ENCODE data around the gene ACAD11.
A peak's percentile ranks its signal among the peaks of the same experiment; 100 is the strongest.

The ACAD11 gene

DNA sequence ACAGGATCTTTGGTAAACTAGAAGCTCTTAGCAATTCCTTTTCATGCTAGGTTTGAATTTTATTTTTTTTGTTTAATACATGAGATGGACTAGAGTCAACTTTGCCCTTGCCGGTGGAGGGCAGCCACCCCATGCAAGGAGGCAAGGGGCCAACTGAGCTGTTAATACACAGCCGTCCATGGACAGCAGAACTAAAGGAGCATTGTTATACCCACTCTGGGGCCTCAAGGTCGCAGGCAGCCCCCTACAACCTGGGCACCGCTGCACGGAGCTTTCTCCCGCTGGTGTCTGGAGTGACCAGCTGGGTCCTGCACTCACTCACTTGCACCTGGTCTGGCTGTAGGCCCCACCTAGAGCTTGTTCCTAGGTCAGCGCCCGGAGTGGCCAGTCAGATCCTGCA, 110.4 kb downstream of the ACAD11 start:
- no peak overlapping the region for H3K4me3 ChIP-seq (replicated peaks; ENCODE audit: low read depth, low read length)
- DNase-seq (ENCODE audit: low read depth), result no peak
- no peak for TF ChIP-seq CTCF (IDR thresholded peaks at IDR 0.05; ENCODE audit: low read length, missing control alignments)

DNA sequence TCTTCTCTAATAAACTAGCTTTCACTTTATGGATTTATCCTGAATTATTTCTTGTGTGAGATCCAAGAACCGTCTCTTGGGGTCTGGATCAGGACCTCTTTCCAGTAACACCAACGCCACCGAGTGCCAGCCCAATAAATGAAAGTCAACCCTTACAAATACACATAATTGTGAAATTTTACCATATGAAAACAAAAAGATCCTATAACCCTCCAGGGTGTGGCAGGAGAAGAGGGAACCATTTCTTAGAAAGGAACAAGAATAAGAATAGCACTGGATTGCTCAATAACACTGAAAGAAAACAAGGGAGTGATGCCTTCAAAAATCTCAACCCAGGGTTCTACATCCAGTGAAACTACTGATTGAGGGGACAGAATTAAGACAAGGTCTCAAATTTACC, 114.1 kb downstream of the ACAD11 start:
- DNase-seq (ENCODE audit: low read depth), result no peak
- no peak for TF ChIP-seq CTCF (IDR thresholded peaks at IDR 0.05; ENCODE audit: low read length, missing control alignments)
- no peak overlapping the region for H3K4me3 ChIP-seq (replicated peaks; ENCODE audit: low read depth, low read length)

- H3K4me3 ChIP-seq (replicated peaks; ENCODE audit: low read depth, low read length), result no peak overlapping the region
- no peak for TF ChIP-seq CTCF (IDR thresholded peaks at IDR 0.05; ENCODE audit: low read length, missing control alignments)
- DNase-seq (ENCODE audit: low read depth), result no peak
These were observed 115.5 kb downstream of the ACAD11 start for GRCh38 chr3:132544130-132544529.

GRCh38 chr3:132543011-132543739, 116.4 kb downstream of the ACAD11 start:
- no peak for TF ChIP-seq CTCF (IDR thresholded peaks at IDR 0.05; ENCODE audit: low read length, missing control alignments)
- peak; percentile 81 for DNase-seq (ENCODE audit: low read depth)
- H3K4me3 ChIP-seq (replicated peaks; ENCODE audit: low read depth, low read length), result no peak overlapping the region

DNA sequence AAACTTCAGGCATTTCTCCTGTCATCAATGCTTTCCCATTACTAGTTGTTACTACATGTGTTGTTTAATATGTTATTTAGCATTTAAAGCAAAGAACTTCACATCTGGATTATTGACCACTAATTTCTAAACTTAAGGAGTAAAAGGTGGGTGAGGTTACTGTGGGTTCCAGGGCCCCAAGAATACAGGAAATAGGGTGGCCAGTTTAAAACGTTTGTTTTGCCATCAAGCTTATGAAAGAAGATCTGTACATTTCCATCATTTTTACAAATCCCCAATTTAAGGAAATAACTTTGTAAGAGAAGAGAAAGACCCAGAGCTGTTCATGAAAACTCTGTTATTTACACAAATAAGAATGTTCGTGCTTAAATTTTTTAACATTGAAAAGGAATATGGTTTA, 117.0 kb downstream of the ACAD11 start:
- H3K4me3 ChIP-seq (replicated peaks; ENCODE audit: low read depth, low read length), result no peak overlapping the region
- no peak for DNase-seq (ENCODE audit: low read depth)
- no peak for TF ChIP-seq CTCF (IDR thresholded peaks at IDR 0.05; ENCODE audit: low read length, missing control alignments)

DNA sequence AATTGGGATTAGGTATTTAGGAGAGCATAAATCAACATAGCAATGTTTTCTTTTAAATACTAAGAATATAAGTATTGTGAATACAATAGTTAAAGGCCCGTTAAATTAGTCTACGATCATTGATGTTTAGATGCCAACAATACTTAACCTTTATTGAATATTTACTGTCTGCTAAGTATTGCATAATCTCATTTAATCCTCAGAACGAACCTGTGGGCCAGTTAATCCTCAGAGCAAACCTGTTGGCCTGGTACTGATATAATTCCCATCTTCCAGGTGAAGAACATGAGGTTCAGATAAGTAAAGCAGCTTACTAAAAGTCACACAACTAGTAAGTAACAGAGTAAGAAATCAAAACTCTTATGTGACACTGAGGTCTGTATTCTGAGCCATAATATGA, 119.9 kb downstream of the ACAD11 start:
- no peak for TF ChIP-seq CTCF (IDR thresholded peaks at IDR 0.05; ENCODE audit: low read length, missing control alignments)
- H3K4me3 ChIP-seq (replicated peaks; ENCODE audit: low read depth, low read length), result no peak overlapping the region
- no peak for DNase-seq (ENCODE audit: low read depth)

DNA sequence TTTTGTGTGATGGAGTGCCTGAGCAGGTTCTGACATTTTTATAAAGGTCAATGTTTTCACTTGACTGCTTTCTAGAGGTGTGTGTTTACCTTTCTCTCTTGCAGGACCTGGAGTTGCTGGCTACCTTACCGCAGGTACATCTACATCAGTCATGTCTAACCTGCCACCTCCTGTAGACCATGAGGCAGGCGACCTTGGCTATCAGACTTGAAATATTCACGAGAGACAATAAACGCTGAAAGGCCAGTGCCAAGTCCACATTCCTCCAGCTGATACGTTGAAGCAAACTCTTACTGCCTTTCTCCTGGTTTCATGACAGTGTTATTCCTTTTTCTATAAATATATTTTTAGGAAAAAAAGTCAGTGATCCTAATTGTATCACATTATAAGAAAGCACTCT, 121.5 kb downstream of the ACAD11 start:
- DNase-seq (ENCODE audit: low read depth), result no peak
- H3K4me3 ChIP-seq (replicated peaks; ENCODE audit: low read depth, low read length), result no peak overlapping the region
- TF ChIP-seq CTCF (IDR thresholded peaks at IDR 0.05; ENCODE audit: low read length, missing control alignments), result no peak

Measured in fibroblast of pulmonary artery (primary cell).